Fibroblast of gingiva (primary cell): ENCODE measurements around the gene TSC22D3.
"Not testable (repeated sequence)": the region's sequence is repeated elsewhere in the genome, so short reads cannot be mapped to it uniquely, and the experiment has no call there.

Source experiments
- DNase-seq: peaks from one replicate; pipeline ENCODE4 v3.0.0-alpha.2; 2011; ENCODE audit warnings: low read depth

TSC22D3 gene

DNA sequence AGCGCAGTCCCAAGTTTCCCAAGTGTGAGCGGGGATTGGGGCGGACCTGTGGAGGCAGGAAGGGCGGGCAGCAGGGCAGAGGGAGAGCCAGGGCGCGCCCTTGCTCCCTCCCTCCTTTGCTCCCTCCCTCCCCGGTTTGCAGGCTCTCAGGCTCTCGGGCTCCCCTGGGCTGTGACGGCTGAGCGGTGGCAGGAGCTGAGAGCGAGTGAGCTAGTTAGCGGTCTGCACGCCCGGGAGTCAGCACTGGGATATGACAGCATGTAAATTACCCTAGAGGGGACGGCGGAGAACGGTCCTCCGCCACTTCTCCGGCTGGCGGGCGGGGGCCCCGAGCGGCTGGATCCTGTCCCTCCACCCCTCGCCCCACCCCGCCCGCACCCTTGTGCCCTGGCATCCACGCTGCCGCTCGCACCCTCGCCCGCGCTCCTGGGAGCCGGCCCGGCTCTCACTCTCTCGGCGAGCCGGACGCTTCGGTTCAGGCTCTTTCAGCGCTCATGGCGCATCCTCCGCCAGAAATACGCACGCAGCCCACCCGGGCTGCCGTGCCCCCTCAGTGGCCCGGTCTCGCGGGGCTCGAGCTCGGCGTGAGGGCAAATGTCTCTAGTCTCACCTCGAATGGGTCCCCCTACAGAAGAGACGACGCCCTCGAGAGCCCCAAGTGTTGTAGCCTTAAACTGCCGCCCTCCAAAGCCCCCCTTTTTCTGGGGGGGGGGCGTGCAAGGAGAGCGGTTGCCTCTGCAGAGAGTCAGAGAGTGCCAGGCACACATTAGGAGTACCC, at the start of gene TSC22D3:
Gene TSC22D3, minus strand, starts transcription at position 54 of the 778 bp plus-strand sequence. CDS start 368 bp downstream, outside the sequence.
- DNase-seq, result peak; percentile 74

DNA sequence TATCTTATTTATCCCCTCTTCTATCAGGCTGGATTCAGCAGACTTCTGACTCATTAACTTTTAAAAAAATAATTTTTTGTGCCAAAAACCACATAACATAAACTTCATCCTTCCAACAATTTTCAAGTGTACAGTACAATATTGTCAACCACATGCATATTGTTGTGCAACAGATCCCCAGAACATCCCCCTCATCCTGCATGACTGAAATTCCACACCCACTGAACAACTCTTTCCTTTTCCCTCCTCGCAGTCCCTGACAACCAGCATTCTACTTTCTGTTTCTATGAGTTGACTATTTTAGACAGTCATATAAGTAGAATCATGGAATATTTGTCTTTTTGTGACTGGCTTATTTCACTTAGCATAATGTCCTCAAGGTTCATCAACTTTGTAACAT, 47.9 kb upstream of the TSC22D3 start:
- peak; percentile 83 for DNase-seq

DNA sequence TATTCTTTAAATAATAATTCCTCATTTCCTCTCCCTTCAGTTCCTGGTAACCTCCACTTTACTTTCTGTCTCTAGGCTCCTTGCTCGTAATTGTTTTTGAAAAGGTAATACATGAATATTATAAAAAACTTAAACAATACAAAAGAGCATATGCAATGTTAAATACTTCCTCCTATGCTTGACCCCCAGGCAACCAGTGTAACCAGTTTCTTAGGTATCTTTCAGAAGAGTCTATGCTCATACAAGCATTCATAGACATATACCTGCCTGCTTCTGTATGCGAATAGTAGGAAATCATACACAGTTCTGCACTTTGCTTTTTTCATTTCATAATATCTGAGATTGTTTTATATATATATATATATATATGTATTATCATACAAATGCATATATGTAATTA, 47.5 kb upstream of the TSC22D3 start:
- DNase-seq, result no peak

DNA sequence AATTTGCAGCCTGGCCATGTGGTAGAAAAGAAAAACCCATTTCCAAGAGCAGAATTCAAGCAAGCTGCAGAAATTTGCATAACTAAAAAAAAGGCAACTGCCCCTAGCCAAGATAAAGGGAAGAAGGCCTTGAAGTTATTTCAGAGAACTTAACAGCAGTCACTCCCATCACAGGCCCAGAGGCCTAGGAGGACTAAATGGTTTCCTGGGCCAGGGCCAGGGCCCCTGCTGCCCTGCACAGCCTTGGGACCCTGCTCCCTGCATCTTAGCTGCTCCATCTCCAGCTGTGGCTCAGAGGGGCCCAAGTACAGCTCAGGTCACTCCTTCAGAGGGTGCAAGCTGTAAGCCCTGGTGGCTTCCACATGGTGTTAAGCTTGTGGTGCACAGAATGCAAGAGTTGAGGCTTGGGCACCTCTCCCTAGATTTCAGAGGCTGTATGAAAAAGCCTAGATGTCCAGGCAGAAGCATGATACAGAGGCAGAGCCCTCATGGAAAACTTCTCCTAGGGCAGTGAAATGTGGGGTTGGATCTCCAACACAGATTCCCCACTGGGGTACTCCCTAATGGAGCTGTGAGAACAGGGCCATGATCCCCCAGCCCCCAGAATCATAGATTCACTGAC, 43.4 kb upstream of the TSC22D3 start:
- DNase-seq, result no peak

DNA sequence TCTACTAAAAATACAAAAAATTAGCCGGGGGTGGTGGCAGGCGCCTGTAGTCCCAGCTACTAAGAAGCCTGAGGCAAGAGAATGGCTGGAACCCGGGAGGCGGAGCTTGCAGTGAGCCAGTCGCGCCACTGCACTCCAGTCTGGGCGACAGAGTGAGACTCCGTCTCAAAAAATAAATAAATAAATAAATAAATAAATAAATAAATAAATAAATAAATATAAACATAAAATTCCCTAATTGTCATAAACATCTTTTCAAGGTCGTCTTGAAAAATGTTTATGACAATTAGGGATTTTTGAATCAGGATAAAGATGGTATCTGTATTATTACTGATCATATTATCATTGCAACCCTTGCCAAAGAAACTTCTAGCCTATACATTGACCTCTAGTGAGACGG, 34.5 kb upstream of the TSC22D3 start:
- not testable (repeated sequence) for DNase-seq

DNA sequence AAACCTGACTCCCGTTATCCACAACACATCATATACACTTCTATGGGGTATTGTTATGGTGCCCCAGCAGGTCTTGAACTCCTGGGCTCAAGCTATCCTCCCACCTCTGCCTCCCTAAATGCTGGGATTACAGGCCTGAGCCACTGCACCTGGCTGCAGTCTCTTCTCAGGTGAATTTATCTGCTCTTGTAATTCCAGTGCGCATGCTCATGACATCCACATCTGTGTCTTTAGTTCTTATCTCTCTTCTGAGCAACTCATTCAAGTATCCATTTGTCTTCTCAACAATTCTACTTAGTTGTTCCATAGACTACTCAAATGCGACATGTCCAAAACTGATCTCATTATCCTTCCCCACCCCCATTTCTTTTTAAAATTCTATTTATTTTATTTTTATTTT, 29.6 kb upstream of the TSC22D3 start:
- no peak for DNase-seq

DNA sequence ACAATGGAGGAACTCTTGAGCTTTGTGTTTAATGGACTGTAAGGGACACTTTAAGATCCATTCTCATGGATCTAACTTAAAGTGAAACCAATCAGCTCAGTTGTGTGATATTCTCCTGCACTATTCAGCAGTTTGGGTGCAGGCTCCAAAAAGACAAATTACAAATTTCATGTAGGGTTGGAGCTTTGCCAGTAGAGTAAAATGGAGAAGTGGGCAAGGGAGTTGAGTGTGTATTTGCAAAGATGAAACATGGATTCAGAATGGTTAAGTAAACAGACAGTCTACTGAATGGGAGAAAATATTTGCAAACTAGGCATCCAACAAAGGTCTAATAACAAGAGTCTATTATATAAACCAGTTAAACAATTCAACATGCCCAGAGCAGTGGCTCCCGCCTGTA, 28.8 kb upstream of the TSC22D3 start:
- DNase-seq, result no peak

DNA sequence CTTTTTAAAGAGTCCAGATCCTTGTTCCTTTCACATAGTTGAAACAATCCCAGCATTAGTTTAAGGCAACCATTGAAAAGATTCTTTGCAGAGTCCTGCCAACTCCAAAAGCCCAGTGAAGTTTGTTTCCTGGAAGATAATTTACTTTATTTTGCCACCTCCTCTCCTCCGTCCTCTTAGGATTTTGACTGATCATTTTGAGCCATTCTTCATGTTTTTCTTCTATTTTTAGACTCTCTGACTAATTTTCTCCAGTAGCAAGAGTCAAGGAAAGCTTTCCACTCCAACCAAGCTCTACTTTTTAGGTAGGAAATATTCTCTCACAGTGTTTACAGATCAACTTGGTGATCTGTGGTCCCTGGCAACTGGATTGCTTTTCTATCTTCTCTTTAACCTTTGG, 12.2 kb upstream of the TSC22D3 start:
- no peak for DNase-seq

DNA sequence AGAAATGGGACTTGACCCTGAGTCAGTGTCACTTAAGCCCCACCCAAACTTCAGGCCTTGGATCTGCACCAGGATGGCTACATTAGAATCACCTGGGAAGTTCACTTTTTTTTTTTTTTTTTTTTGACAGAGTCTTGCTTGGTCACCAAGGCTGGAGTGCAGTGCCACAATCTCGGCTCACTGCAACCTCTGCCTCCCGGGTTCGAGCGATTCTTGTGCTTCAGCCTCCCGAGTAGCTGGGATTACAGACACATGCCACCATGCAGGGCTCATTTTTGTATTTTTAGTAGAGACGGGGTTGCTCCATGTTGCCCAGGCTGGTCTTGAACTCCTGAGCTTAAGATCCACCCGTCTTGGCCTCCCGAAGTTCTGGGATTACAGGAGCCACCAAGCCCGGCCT, 4.9 kb upstream of the TSC22D3 start:
- DNase-seq, result no peak

DNA sequence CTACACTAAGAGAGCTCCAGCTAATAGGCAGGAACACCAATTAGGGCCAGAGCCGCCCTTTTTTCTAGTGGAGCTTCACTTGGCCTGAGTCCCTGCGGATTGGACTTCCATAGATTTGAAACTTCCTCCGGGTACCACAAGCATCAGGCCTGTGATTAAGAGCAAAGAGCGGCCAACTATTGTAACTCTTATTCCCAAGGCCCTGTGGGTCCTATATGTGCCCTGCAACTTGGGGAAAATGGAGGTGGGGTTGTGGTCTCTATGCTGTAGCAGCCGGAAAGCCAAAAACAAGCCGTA, 1.9 kb upstream of the TSC22D3 start, which contains the start of gene NCBP2L:
Gene NCBP2L, plus strand, starts transcription at position 198 of the 297 bp plus-strand sequence. CDS start 16,488 bp downstream, outside the sequence.
- DNase-seq, result no peak

DNA sequence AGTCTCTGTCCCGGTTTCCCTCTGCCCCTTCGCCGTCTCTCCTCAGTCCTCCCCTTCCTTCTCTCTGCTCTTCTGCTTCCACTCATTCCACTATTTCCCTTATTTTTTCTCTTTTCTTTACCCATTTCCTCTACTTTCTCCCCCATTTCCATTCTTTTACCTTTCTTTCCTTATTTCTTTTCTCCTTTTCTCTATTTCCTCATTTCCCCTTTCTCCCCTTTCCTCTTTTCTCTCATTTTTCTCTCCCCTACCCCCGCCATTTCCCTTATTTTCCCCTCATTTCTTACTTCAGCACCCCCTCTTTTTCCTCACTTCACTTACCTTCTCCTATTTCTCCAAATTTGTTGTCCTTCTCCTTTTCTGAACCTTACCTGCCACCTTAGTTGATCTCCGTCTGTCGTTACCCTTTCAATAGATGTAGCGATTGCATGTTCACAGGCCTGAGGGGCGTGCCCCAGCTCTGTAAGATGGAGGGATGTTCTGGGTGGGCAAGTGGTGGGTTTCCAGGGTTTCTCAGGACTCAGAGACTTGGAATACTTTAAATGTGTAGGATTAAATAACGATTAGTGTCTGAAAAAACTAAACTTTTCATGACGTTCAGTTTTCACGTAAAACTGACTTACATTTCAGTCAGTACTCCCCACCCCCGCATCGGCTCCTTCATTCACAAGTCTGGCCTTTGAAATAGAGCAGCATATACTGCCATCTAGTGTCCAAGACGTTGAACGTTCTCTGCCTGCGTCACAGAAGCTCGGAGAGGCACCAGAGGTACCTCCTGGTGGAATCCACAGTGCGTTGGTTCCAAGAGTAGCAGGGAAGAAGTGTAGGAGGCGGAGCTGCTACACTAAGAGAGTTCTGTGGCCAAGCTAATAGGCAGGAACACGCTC, 1.3 kb upstream of the TSC22D3 start:
- peak; percentile 79 for DNase-seq

DNA sequence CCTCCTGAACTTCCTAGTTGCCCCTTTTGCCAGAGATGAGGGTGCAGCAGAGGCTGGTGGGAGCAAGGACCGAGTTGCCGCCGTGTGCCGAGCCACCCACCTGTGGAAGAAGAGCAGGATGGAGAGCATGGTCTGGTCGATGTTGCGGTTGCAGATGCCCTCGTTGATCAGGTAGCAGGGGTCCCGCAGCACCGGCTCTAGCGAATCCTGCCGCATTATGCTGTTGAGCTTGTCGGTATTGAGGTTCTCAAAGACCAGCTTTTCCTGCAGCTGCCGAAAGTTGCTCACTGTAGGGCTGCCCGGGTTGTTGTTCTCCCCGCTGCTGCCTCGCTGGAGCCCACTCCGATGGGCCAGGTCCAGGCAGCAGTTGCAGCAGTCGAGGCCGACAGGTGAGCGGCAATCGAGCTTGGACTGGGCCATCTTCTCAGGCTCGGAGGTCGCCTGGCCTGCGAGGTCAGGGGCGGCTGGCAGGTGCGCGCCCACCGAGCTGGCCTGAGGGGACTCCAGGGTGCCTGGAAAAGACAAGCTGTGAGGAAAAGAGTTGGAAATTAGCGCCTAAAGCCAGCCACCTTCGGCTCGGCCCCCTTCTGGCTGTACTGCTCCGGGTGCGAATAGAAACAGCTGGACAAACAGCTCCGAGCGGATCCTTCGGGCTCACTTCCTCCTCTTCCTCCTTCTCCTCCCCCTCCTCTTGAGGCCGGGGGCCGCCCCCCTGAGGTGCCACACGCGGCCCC, 420 bp downstream of the TSC22D3 start:
- DNase-seq, result no peak

DNA sequence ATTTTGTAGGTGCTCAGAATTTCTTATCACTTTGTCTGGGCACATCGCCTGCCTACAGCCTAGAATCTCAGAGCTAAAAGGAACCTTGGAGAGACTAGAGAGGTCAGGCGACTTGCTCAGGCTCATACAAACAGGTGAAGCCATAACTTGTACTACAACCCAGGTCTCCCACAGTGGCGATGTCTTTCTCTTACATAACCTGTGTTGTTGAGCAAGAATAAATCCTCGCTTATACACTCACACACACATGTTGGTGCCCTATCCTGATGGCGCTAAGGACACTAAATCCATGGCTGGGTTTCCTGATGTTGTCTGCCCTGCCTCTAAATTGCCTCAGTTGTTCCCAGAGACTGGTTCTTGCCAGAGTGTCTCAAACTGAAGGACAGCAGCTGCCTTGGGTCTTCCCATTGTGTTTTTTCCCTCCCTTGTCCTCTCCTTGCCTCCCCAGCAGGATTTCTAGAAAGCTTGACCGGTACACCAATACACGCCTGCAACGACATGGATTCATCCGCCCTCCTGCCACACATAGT, 1.6 kb downstream of the TSC22D3 start:
- DNase-seq, result no peak

DNA sequence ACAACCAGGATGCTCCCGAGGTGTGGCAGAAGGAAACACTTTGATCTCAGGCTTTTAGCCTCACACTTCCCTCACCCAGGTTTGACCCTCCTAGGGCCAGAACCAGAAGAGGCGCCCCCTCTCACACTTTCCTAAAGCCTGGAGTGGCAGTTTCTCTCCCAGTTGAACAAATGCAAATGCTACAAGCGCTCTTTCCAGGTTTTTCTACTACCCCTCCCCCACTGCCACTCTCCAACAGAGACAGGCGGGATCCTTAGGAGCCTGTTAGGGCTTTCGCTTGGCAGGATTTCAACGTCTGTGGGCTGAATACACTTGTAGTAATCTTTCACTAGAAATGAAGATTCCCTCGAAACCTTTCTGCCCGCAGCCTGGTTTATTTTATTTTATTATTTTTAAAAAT, 2.4 kb downstream of the TSC22D3 start:
- DNase-seq, result no peak

DNA sequence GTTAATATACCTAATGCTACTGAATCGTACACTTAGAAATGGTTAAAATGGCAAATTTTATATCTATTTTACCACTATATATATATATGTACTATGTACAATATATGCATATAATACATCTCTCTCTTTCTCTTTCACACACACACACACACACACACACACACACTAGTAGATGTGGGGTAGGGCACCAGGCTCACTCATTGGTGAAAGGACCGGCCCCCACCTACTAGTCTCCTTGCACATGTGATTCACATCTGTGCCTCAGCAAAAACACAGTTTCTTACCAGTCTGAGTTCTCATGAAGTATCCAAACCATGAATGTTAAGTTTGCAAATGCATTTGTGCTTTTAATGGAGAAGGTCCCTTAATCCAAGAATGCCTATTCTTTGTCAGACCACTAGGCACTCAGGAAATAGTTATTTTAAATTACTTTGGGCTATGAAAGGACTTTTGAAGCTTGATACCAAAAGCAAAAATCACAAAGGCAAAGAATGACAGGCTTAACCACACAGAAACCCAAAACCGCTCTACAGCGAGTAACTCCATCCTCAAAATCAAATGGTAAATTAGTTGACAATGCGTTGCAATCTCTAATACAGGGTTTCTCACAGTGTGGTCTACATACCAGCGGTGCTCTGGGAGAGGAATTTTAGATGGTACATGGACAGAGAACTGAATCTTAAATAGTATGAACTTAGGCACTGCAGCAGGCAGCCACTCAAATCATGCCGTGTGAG, 5.8 kb downstream of the TSC22D3 start:
- no peak for DNase-seq

DNA sequence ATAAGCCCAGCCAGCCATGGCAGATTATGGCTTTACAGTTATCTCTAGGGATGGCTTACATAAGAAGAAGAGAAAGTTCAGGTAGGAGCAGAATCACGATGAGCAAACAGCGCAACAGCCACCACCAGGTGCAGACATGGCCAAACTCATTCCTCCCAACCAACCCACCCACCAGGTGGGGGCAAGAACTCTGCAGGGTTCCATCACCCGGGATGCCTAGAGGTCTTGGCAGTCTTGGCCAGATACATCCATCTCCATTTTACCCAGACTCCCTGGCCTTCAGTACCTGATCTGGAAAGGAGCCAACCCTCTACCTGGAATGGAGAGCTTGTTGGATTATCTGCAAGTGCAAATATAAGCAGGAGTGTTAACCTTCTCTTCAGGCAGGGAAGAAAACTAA, 7.5 kb downstream of the TSC22D3 start:
- no peak for DNase-seq

DNA sequence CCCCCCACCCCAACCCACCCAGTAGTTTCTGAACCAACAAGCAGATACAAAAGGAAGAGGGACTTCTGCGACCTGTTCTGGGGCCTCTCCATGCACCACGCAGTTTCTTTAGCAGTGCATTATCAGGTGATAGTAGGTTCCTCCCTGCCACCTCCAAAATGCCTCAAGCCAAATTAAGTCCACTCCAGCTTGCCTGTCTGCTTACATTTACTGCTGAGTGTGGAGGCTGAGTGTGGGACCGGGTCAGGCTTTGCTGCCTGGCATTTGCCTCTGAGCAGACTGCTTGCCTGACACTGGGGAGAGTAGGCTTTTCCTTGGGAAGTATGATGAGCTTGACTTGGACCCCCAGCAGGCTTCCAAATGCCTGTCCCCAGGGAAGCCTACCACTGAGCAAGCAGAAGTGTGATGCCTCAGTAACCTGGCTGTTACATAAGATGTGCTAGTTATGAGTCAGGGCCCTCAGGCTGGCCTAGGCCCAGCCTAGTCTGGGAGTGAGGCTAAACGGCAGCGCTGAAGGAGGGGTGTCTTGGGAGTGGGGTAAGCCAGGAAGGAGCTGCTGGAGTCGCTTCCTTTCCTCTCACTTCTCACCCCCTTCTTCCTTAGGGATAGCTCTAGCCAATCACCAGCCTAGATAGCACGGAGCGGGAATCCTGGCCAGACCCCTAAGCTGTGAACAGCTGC, 9.0 kb downstream of the TSC22D3 start:
- DNase-seq, result peak; percentile 11

DNA sequence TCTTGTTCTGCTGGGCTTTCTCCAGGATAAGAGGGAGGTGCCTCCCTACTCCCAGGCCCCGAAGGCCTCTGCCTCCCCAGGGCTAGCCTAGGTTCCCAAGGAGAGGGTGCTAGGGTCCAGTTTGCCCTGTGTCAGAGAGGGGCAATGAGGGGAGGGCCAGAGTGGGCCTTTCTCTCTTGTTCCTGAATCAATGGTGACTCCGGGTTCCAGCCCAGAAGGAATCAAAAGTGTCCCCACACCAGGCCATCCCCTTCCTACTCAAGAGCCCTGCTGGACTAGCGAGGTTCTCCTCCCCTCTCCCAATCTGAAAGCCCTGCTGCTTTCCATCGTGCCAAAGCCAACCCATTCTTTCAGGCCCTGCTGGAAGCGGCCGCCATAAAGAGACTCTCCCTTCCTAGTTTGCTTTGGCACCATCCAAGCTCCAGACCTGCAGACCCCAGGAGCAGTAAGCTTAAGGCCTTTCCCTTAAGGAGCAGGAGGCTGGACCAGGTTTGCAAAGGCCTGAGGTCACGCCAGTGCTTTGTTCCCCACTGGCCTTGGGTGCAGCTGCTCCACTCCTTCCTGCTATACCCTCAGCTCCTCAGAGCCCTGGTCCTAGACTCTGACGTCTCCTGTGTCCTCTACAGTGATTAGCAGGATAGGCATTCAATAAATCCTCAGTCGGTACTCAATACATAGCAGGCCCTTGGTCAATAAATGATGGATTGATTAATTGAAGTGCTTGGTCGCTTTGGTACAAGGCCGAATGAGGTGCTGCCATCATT, 10.6 kb downstream of the TSC22D3 start:
- DNase-seq, result no peak

DNA sequence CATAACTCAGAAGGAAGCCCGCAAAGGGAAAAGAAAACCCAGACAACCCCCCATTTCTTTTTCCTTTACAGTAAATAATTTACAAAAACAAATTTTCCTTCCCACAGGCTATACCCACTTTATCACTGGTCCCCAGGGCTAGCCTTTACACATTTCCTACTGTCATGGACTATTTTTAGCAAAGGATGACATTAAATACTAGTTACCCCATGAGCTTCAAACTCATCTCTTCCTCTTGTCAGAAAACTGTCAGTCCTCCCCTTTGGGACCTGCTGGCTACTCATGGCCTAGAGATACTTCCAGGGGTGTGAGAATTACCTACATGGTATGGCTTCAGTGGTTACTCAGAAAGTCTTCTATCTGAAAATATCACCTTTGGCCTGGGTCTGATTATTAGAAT, 11.9 kb downstream of the TSC22D3 start:
- no peak for DNase-seq
